Pons (tissue), 1 donor: Measurements from ENCODE around the gene JTB.

Experiments used
- DNase-seq: peaks from one replicate; pipeline ENCODE4 v3.0.0-alpha.2; 2016; ENCODE audit warnings: low spot score

Gene JTB

DNA sequence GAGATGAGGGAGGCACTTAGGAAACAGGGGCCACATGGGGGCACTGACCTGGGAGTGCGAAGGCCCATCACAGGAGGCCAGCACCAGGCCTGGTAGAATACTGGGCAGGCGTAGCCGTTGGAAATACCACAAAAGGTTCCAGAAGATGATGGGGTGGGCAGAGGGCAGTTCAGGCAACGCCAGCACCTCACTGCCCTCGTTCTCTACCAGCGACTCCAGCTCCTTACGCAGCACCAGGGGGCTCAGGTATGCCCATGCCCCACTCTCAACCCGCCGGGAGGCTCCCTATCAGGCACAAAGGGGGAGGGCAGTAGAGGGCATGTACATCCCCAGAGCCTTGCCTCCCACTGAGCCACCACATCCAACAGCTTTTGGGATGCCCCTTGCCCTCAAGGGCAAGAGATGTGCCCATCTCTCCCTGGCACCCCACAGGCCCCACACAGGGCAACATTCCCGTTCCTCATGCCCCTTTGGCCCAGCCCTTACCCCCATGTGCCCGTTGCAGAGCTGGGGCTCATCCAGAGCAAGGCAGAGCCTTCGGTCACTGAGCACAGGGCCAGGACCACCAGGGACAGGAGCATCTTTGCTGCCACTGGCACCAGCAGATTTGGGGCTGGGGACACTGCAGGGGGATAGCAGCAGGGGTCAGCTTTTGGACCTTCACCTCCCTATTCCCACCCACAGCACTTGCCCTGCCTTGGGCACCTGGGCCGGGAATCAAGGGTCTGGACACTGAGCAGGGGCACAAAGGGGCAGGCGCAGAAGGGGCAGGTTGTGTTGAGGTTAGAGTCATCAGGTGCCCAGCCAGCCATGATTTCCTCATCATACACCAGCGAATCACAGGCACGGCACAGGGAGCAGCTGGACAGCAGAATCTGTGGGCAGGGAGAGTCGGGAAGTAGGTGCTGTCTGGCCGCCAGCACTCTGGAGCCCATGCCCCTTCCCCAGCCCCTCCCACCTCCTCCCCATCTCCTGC lies 45.0 kb downstream of the JTB start:
- no peak for DNase-seq

DNA sequence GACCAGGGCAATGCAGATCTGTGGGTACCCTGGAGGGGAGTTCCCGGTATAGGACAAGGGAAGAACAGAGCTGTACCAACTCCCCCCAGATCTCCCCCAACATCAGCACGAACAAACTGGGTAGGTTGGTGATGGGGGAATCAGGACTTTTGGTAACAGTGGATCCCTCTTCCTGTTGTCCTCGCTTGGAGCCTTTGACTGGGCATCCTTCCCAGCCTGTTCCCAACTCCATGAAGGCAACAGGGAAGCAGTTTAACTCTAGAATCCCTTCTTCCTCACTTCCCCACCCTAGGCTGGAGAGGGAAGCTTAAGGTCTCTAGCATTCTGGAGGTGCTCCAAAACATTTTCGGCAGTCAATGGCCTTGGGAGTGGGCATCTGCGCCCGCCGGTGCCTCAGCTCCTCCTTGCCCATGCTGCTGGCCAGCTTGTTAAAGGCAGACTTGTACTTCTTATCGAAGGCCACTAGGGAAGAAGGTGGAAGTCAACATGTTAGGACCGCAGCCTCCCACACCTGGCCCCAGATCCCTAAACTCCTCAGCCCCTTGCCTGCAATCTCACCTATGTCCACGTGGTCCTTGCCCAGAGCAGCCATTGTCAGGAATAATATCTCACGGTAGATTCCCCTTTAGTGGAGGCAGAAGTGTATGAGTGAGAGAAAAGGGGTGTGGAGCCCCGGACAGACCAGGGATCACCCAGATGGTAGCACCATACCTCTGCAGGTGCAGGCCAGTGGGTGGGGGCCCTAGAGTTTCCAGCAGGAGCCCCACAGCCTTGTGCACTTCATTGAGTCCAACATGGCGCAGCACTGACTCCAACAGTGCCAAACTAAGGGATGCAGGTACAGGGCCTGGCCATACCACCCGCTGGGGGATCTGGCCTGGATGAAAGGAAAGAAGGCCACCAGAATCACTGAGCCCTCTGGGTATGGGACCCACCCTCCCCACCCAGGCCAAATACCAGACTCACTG lies 47.2 kb downstream of the JTB start:
- peak; percentile 41 for DNase-seq

DNA sequence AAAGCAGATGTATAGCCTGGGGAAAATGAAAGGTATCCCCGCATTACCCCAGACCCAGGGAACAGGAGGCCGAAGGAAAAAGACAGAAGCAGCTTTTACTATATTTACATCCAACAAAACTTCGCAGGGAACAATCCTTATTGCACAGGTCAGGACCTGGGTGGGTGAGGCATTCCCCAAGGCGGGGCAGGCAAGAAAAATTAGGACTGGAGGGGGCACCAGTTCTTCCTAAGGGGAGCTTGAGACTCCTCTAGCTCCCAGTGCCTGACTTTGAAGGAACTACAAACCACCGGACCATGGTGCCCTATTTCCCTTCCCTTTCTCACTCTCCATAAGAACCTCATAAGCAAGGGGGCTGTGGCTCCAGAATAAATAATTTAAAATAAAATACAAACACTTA lies 48.0 kb downstream of the JTB start:
- DNase-seq: peak; percentile 23

DNA sequence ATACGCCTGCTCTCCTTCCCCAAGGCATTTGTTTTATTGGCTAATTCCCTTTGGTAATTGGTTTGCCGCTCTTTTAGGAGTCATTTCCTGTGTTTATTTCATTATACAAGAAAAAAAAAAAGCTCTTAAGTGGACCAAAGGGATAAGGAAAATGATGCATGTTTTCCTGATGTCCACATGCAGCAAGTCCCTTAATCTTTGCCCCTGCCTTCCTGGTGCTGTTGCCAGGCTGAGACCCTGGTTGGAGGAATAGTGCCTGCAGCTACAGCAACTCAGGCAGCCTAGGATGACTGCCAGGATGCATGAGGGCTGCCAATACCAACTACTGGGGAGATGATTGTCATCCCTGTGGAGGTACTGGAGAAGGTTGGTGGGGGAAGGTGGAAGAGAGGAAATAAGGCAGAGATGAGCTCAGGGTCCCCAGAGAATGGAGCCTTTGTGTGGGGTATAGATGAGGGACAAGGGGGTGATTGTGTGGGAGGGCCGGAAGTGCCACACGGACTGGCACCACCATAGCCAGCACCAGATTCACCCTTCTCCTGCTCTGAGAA lies 48.6 kb downstream of the JTB start:
- DNase-seq: peak; percentile 97

DNA sequence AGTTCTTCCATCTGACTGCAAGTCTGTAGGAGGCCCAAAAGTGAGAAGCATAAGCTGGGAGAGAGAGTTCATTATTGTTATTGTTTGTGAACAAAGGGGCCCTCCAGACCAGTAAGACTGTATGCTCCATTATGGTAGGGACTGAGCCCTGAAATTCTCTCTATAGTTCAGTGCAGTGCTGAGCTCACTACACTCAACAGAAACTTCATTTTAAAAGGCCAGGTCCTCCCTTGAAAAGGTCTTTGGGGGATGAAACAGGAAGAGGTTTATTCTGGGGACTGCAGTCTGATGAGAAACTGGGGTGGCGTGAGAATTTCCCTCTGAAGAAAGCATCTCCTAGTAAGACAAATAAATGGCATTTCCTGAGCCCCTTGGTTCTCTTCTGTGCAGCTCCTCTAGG lies 49.2 kb downstream of the JTB start:
- peak; percentile 56 for DNase-seq

DNA sequence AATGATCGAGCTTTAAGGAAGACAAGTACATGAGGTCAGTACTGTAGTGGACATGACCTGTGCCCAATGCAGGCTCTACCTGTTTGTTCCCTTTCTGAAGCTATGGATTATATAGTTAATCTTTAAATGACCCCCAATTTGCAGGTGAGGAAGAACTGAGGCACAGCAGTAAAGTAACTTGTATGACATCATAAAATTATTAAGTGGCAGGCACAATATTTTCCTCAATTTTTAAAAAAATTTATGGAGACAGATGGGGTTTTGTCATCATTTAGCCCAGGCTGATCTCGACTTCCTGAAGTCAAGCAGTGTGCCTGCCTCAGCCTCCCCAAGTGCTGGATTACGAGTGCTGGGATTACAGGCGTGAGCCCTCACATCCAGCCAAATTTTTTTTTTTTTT lies 51.1 kb downstream of the JTB start:
- no peak for DNase-seq
